GM18951 (cell line): ENCODE measurements around the gene TRERF1.

Source experiments
- POLR2A ChIP-seq: IDR thresholded peaks from 4 replicates; pipeline ENCODE4 v1.6.1; 2011; ENCODE audit warnings: mild to moderate bottlenecking; ENCODE audit not compliant: insufficient read length, insufficient read depth; ENCODE audit errors: extremely low read depth
- in situ Hi-C: fragments of 300-500 bp; cut with MboI; formaldehyde crosslinking; loops from one replicate; pipeline ENCODE4 v1.12.0; 2022; ENCODE audit warnings: low sequenced_read_pairs, mixed read lengths, inconsistent platforms; ENCODE audit not compliant: unreplicated experiment

Gene TRERF1

GRCh38 chr6:42352856-42353564 is 98.7 kb downstream of the TRERF1 start:
- in situ Hi-C loops = no loop called here
- no peak for TF ChIP-seq POLR2A

- TF ChIP-seq POLR2A = no peak
- in situ Hi-C loops = no loop called here
These were observed 100.8 kb downstream of the TRERF1 start for GRCh38 chr6:42350911-42351310.

GRCh38 chr6:42349753-42350511 is 101.8 kb downstream of the TRERF1 start:
- in situ Hi-C loops = no loop called here
- no peak for TF ChIP-seq POLR2A

GRCh38 chr6:42347456-42347855 is 104.3 kb downstream of the TRERF1 start:
- in situ Hi-C loops = no loop called here
- TF ChIP-seq POLR2A = no peak

GRCh38 chr6:42345696-42346416 is 105.9 kb downstream of the TRERF1 start:
- in situ Hi-C loops = no loop called here
- TF ChIP-seq POLR2A = no peak

GRCh38 chr6:42344756-42345155 is 107.0 kb downstream of the TRERF1 start:
- no peak for TF ChIP-seq POLR2A
- in situ Hi-C loops = no loop called here

- TF ChIP-seq POLR2A = no peak
- in situ Hi-C loops = no loop called here
These were observed 109.8 kb downstream of the TRERF1 start for GRCh38 chr6:42341771-42342553.

GRCh38 chr6:42341221-42341620 is 110.5 kb downstream of the TRERF1 start:
- in situ Hi-C loops = no loop called here
- TF ChIP-seq POLR2A = no peak

GRCh38 chr6:42340511-42340910 is 111.2 kb downstream of the TRERF1 start:
- in situ Hi-C loops = no loop called here
- TF ChIP-seq POLR2A = no peak

GRCh38 chr6:42339991-42340401 is 111.7 kb downstream of the TRERF1 start:
- in situ Hi-C loops = no loop called here
- TF ChIP-seq POLR2A = no peak

GRCh38 chr6:42338744-42339222 is 112.9 kb downstream of the TRERF1 start:
- in situ Hi-C loops = no loop called here
- no peak for TF ChIP-seq POLR2A

- no peak for TF ChIP-seq POLR2A
These were observed 113.6 kb downstream of the TRERF1 start for GRCh38 chr6:42337985-42338743.

More at GRCh38 chr6:42337985-42338743, 113.6 kb downstream of the TRERF1 start:
- in situ Hi-C loops = no loop called here
